Uterus (tissue), 4 donors: ENCODE results near the gene CPT2. TPM values are rescaled to one million over a fixed set of nuclear protein-coding genes. Genes with fewer than 3 reads are reported as not detected.

ENCODE experiments used
- DNase-seq, 2 donors: peaks; one replicate each; pipeline ENCODE4 v3.0.0-alpha.2; 2019 to 2020
- H3K27ac ChIP-seq, 2 donors: fragments of 200-600 bp; sonication (generic); 1 replicate in 1 of 2; 2 replicates in 1 of 2; pipeline ENCODE4 v1.5.1; 2016 to 2018
- H3K27me3 ChIP-seq, 2 donors: fragments of 200-600 bp; sonication (generic); one replicate each; pipeline ENCODE4 v1.5.1; 2018 to 2019; ENCODE audit warnings: control low read depth in 1 of 2
- H3K36me3 ChIP-seq, 2 donors: fragments of 200-600 bp; sonication (generic); one replicate each; pipeline ENCODE4 v1.5.1; 2019; ENCODE audit warnings: control low read depth in 1 of 2
- H3K4me1 ChIP-seq, 2 donors: fragments of 200-600 bp; sonication (generic); one replicate each; pipeline ENCODE4 v1.5.1; 2018 to 2019; ENCODE audit warnings: control low read depth in 1 of 2
- H3K4me3 ChIP-seq, 2 donors: fragments of 200-600 bp; sonication (generic); 1 replicate in 1 of 2; 2 replicates in 1 of 2; pipeline ENCODE4 v1.5.1; 2018 to 2019; ENCODE audit warnings: mild to moderate bottlenecking in 1 of 2
- H3K9me3 ChIP-seq, 2 donors: fragments of 200-600 bp; sonication (generic); one replicate each; pipeline ENCODE4 v1.5.1; 2019; ENCODE audit warnings: control low read depth in 1 of 2
- POLR2A ChIP-seq, 2 donors: fragments of 450-650 bp; IDR thresholded peaks; one replicate each; pipeline ENCODE4 v1.6.1; 2016; ENCODE audit warnings: antibody characterized with exemption in 2 of 2, mild to moderate bottlenecking in 1 of 2, moderate library complexity in 1 of 2
- intact Hi-C: fragments of 100-400 bp; cut with DNase I; formaldehyde crosslinking; loops from one replicate; pipeline ENCODE4 v1.15.1; 2023; ENCODE audit warnings: low total_unique reads
- total RNA-seq, 4 donors: library from RNA; depleted of rRNA in 3 of 4; stranded (reverse); fragments of >200 nt in 3 of 4; gene quantifications; one replicate each; pipeline versions ENCODE4 v1.1.0 to v1.2.4, GENCODE V29; 2014 to 2023
- TF ChIP-seq, protein P1 (sequence below), 4 experiments: fragments of 200-600 bp in 2 of 4; fragments of 450-650 bp in 2 of 4; sonication (generic) in 2 of 4; IDR thresholded peaks; one replicate each; pipeline ENCODE4 v1.5.1; 2016 to 2019; ENCODE audit warnings: antibody characterized with exemption in 4 of 4, mild to moderate bottlenecking in 2 of 4, moderate library complexity in 1 of 4
- donor health status: DM: yes; HTN: yes; CAD: no.

The CPT2 gene
- total RNA-seq, 4 donors from 2014 or later = 2.4 to 83.3 (median 10.2) TPM

DNA sequence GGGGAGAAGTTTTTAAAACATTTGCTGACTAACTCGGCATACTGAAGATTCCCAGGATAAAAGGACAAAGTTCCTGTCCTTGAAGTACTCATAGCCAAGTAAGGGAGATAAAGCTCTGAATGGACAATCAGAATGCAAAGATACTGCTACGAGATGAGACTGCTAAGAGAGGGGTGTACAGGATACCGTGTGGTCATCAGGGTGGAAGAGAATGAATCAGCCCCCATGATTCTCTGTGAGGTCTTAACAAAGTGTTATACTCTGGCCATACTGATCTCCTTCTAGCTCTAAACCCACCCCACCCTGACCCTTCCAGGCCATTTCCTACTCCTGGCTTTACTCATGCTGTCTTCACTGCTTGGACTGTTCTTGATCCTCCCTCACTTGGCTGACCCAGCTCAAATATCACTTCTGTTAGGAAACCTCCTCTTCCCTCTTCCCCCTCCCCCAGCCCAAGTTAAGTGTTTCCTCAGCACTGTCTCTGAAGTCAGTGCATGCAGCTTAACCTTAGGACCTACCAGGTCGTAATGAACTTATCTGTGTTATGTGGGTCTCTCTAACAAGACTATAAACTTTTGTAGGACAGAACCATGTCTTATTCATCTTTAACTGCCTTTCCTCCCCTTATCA lies 57.5 kb downstream of the CPT2 start:
- Histone ChIP-seq H3K36me3 (no peaks in the 10 kb centered on the region), H3K27ac (no peak overlapping the region), H3K27me3 (no peaks in the 10 kb centered on the region), H3K4me3 (no peak overlapping the region), H3K4me1 (no peaks in the 10 kb centered on the region), H3K9me3 (no peaks in the 10 kb centered on the region)
- intact Hi-C loops = no loop called here
- no peak for TF ChIP-seq POLR2A (IDR thresholded peaks at IDR 0.05)
- TF ChIP-seq, protein P1, sequence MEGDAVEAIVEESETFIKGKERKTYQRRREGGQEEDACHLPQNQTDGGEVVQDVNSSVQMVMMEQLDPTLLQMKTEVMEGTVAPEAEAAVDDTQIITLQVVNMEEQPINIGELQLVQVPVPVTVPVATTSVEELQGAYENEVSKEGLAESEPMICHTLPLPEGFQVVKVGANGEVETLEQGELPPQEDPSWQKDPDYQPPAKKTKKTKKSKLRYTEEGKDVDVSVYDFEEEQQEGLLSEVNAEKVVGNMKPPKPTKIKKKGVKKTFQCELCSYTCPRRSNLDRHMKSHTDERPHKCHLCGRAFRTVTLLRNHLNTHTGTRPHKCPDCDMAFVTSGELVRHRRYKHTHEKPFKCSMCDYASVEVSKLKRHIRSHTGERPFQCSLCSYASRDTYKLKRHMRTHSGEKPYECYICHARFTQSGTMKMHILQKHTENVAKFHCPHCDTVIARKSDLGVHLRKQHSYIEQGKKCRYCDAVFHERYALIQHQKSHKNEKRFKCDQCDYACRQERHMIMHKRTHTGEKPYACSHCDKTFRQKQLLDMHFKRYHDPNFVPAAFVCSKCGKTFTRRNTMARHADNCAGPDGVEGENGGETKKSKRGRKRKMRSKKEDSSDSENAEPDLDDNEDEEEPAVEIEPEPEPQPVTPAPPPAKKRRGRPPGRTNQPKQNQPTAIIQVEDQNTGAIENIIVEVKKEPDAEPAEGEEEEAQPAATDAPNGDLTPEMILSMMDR (IDR thresholded peaks at IDR 0.05) = no peak
- DNase-seq = no peak

DNA sequence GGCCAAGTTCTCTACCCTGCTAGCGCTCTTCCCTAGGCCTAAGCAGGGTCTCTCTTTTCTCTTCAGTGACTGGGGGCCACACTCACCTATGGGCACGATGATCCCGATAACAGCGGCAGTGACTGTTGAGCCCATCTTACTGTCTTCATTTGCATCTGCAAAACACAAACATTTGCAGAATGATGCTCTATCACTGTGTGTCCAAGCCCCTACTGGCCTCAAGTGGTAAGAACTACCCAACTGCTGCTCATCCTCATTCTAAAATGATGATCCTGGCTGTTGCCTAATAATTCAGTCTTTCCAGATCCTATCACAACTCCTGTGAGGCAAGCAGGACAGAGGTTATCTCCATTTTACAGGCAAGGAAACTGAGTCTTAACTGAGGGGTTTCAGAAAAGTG lies 58.4 kb downstream of the CPT2 start:
- H3K9me3 ChIP-seq = no peaks in the 10 kb centered on the region
- no peaks in the 10 kb centered on the region for H3K27me3 ChIP-seq
- TF ChIP-seq POLR2A (IDR thresholded peaks at IDR 0.05) = no peak
- TF ChIP-seq, protein P1 (IDR thresholded peaks at IDR 0.05) = no peak
- H3K36me3 ChIP-seq = no peaks in the 10 kb centered on the region
- no peaks in the 10 kb centered on the region for H3K4me1 ChIP-seq
- intact Hi-C loops = no loop called here
- H3K27ac ChIP-seq = no peak overlapping the region
- H3K4me3 ChIP-seq = no peak overlapping the region
- DNase-seq = no peak

- TF ChIP-seq, protein P1 (IDR thresholded peaks at IDR 0.05) = no peak
- no peak for TF ChIP-seq POLR2A (IDR thresholded peaks at IDR 0.05)
- intact Hi-C loops = no loop called here
- H3K27me3 ChIP-seq = no peaks in the 10 kb centered on the region
- no peaks in the 10 kb centered on the region for H3K4me1 ChIP-seq
- no peak overlapping the region for H3K27ac ChIP-seq
- DNase-seq = no peak
- H3K9me3 ChIP-seq = no peaks in the 10 kb centered on the region
- no peaks in the 10 kb centered on the region for H3K36me3 ChIP-seq
- H3K4me3 ChIP-seq = no peak overlapping the region
Measured at GRCh38 chr1:53256511-53257453, 60.2 kb downstream of the CPT2 start.

- Histone ChIP-seq H3K36me3 (no peaks in the 10 kb centered on the region), H3K4me1 (no peaks in the 10 kb centered on the region), H3K9me3 (no peaks in the 10 kb centered on the region), H3K27ac (no peak overlapping the region), H3K4me3 (no peak overlapping the region), H3K27me3 (no peaks in the 10 kb centered on the region)
- no peak for DNase-seq
- TF ChIP-seq, protein P1 (IDR thresholded peaks at IDR 0.05) = no peak
- no peak for TF ChIP-seq POLR2A (IDR thresholded peaks at IDR 0.05)
- intact Hi-C loops = no loop called here
Measured at GRCh38 chr1:53257454-53258081, 60.9 kb downstream of the CPT2 start.

- TF ChIP-seq POLR2A (IDR thresholded peaks at IDR 0.05) = no peak
- TF ChIP-seq, protein P1 (IDR thresholded peaks at IDR 0.05) = no peak
- no peaks in the 10 kb centered on the region for H3K27me3 ChIP-seq
Measured at GRCh38 chr1:53258216-53258615, 61.6 kb downstream of the CPT2 start.

More at GRCh38 chr1:53258216-53258615, 61.6 kb downstream of the CPT2 start:
- no peaks in the 10 kb centered on the region for H3K4me1 ChIP-seq
- no peaks in the 10 kb centered on the region for H3K36me3 ChIP-seq
- intact Hi-C loops = no loop called here
- H3K9me3 ChIP-seq = no peaks in the 10 kb centered on the region
- DNase-seq = no peak
- H3K27ac ChIP-seq = no peak overlapping the region
- H3K4me3 ChIP-seq = no peak overlapping the region
